Measurements from ENCODE around the gene AK9. TPM values are rescaled to one million over a fixed set of nuclear protein-coding genes. Genes with fewer than 3 reads are reported as not detected.

The AK9 gene
- total and polyA plus RNA-seq, 4 donors, result 2.7 to 12.5 (median 10.8) TPM

- H3K4me3 ChIP-seq (ENCODE audit: low read length in 2 of 2), result no peak overlapping the region
- H3K9me3 ChIP-seq (ENCODE audit: control insufficient read depth, low read length), result no peaks in the 10 kb centered on the region
- no peaks in the 10 kb centered on the region for H3K36me3 ChIP-seq (ENCODE audit: control insufficient read depth in 1 of 2, insufficient read depth in 2 of 2, low read length in 1 of 2)
- ATAC-seq (ENCODE audit: low FRiP score) (no peak), DNase-seq (no peak)
- 79 to 86% methylated on average over 6 of the region's 6 CpGs for WGBS, 2 donors
- H3K27ac ChIP-seq (ENCODE audit: low read depth in 1 of 2, low read length in 2 of 2), result no peak overlapping the region
- H3K27me3 ChIP-seq (ENCODE audit: control insufficient read depth in 1 of 2, insufficient read depth in 2 of 2, low read length in 1 of 2), result no peaks in the 10 kb centered on the region
- intact Hi-C loops (cut with DNase I), result loop anchor here (1.0 to 10.0 kb wide), 4 partner anchors 88 to 688 kb away; no protein-coding TSS in a partner anchor
- H3K4me1 ChIP-seq (ENCODE audit: control insufficient read depth in 1 of 2, insufficient read depth in 2 of 2, low read length in 2 of 2), result peaks cover 0 to 2% of the 10 kb centered on the region in 2 donors
These were observed 15.5 kb upstream of the AK9 start for GRCh38 chr6:109706513-109706912.

- Histone ChIP-seq H3K27ac (ENCODE audit: low read depth in 1 of 2, low read length in 2 of 2) (no peak overlapping the region), H3K4me1 (ENCODE audit: control insufficient read depth in 1 of 2, insufficient read depth in 2 of 2, low read length in 2 of 2) (peaks cover 0 to 2% of the 10 kb centered on the region in 2 donors), H3K36me3 (ENCODE audit: control insufficient read depth in 1 of 2, insufficient read depth in 2 of 2, low read length in 1 of 2) (no peaks in the 10 kb centered on the region), H3K4me3 (ENCODE audit: low read length in 2 of 2) (no peak overlapping the region), H3K27me3 (ENCODE audit: control insufficient read depth in 1 of 2, insufficient read depth in 2 of 2, low read length in 1 of 2) (no peaks in the 10 kb centered on the region), H3K9me3 (ENCODE audit: control insufficient read depth, low read length) (no peaks in the 10 kb centered on the region)
- ATAC-seq (ENCODE audit: low FRiP score), result peak; percentile 97
- DNase-seq, result peak; percentile 85 to 92
- WGBS, 2 donors, result 15 to 16% methylated on average over 7 of the region's 7 CpGs
- intact Hi-C loops (cut with DNase I), result loop anchor here (5.0 to 10.0 kb wide), 3 partner anchors 90 to 690 kb away; no protein-coding TSS in a partner anchor
These were observed 14.3 kb upstream of the AK9 start for GRCh38 chr6:109705258-109705657.

- DNase-seq (no peak), ATAC-seq (ENCODE audit: low FRiP score) (no peak)
- Histone ChIP-seq H3K4me1 (ENCODE audit: control insufficient read depth in 1 of 2, insufficient read depth in 2 of 2, low read length in 2 of 2) (peaks cover 0 to 2% of the 10 kb centered on the region in 2 donors), H3K27me3 (ENCODE audit: control insufficient read depth in 1 of 2, insufficient read depth in 2 of 2, low read length in 1 of 2) (no peaks in the 10 kb centered on the region), H3K9me3 (ENCODE audit: control insufficient read depth, low read length) (no peaks in the 10 kb centered on the region), H3K27ac (ENCODE audit: low read depth in 1 of 2, low read length in 2 of 2) (no peak overlapping the region), H3K4me3 (ENCODE audit: low read length in 2 of 2) (no peak overlapping the region), H3K36me3 (ENCODE audit: control insufficient read depth in 1 of 2, insufficient read depth in 2 of 2, low read length in 1 of 2) (no peaks in the 10 kb centered on the region)
- intact Hi-C loops (cut with DNase I), result loop anchor here (10.0 kb wide), 2 partner anchors 92 to 692 kb away; no protein-coding TSS in a partner anchor
- WGBS, 2 donors, result 76 to 77% methylated on average over 4 of the region's 4 CpGs
These were observed 11.8 kb upstream of the AK9 start for GRCh38 chr6:109702791-109703190.

- Histone ChIP-seq H3K27ac (ENCODE audit: low read depth in 1 of 2, low read length in 2 of 2) (no peak overlapping the region), H3K36me3 (ENCODE audit: control insufficient read depth in 1 of 2, insufficient read depth in 2 of 2, low read length in 1 of 2) (no peaks in the 10 kb centered on the region), H3K27me3 (ENCODE audit: control insufficient read depth in 1 of 2, insufficient read depth in 2 of 2, low read length in 1 of 2) (no peaks in the 10 kb centered on the region), H3K4me1 (ENCODE audit: control insufficient read depth in 1 of 2, insufficient read depth in 2 of 2, low read length in 2 of 2) (peaks cover 2% of the 10 kb centered on the region in 2 donors), H3K9me3 (ENCODE audit: control insufficient read depth, low read length) (no peaks in the 10 kb centered on the region), H3K4me3 (ENCODE audit: low read length in 2 of 2) (no peak overlapping the region)
- ATAC-seq (ENCODE audit: low FRiP score) (no peak), DNase-seq (no peak)
- intact Hi-C loops (cut with DNase I), result loop anchor here (10.0 kb wide), 2 partner anchors 93 to 693 kb away; no protein-coding TSS in a partner anchor
- WGBS, 2 donors, result 93 to 95% methylated on average over 2 of the region's 2 CpGs
These were observed 10.8 kb upstream of the AK9 start for GRCh38 chr6:109701774-109702173.

GRCh38 chr6:109701221-109701620 lies 10.2 kb upstream of the AK9 start:
- no peak overlapping the region for H3K4me3 ChIP-seq (ENCODE audit: low read length in 2 of 2)
- no peaks in the 10 kb centered on the region for H3K36me3 ChIP-seq (ENCODE audit: control insufficient read depth in 1 of 2, insufficient read depth in 2 of 2, low read length in 1 of 2)
- no peak overlapping the region for H3K27ac ChIP-seq (ENCODE audit: low read depth in 1 of 2, low read length in 2 of 2)
- ATAC-seq (ENCODE audit: low FRiP score) (no peak), DNase-seq (no peak)
- WGBS, 2 donors, result 72 to 77% methylated on average over 4 of the region's 4 CpGs
- intact Hi-C loops (cut with DNase I), result loop anchor here (10.0 kb wide), 2 partner anchors 94 to 694 kb away; no protein-coding TSS in a partner anchor
- peaks cover 2% of the 10 kb centered on the region in 2 donors for H3K4me1 ChIP-seq (ENCODE audit: control insufficient read depth in 1 of 2, insufficient read depth in 2 of 2, low read length in 2 of 2)
- no peaks in the 10 kb centered on the region for H3K9me3 ChIP-seq (ENCODE audit: control insufficient read depth, low read length)
- no peaks in the 10 kb centered on the region for H3K27me3 ChIP-seq (ENCODE audit: control insufficient read depth in 1 of 2, insufficient read depth in 2 of 2, low read length in 1 of 2)

GRCh38 chr6:109696355-109696754 lies 5.4 kb upstream of the AK9 start:
- Histone ChIP-seq H3K4me3 (ENCODE audit: low read length in 2 of 2) (no peak overlapping the region), H3K27me3 (ENCODE audit: control insufficient read depth in 1 of 2, insufficient read depth in 2 of 2, low read length in 1 of 2) (no peaks in the 10 kb centered on the region), H3K4me1 (ENCODE audit: control insufficient read depth in 1 of 2, insufficient read depth in 2 of 2, low read length in 2 of 2) (peaks cover 0 to 4% of the 10 kb centered on the region in 2 donors), H3K27ac (ENCODE audit: low read depth in 1 of 2, low read length in 2 of 2) (no peak overlapping the region), H3K36me3 (ENCODE audit: control insufficient read depth in 1 of 2, insufficient read depth in 2 of 2, low read length in 1 of 2) (no peaks in the 10 kb centered on the region), H3K9me3 (ENCODE audit: control insufficient read depth, low read length) (no peaks in the 10 kb centered on the region)
- intact Hi-C loops (cut with DNase I), result loop anchor here (10.0 kb wide), 2 partner anchors 172 to 488 kb away; partner anchors contain the start of gene CDC40 (in 1 of the 2)
- ATAC-seq (ENCODE audit: low FRiP score) (no peak), DNase-seq (no peak)
- whole genome bisulfite sequencing, 2 donors, result 97% methylated on average over 5 of the region's 5 CpGs

GRCh38 chr6:109695468-109695867 lies 4.5 kb upstream of the AK9 start:
- intact Hi-C loops (cut with DNase I), result loop anchor here (10.0 kb wide), 2 partner anchors 171 to 489 kb away; partner anchors contain the start of gene CDC40 (in 1 of the 2)
- no peak for ATAC-seq (ENCODE audit: low FRiP score)
- WGBS, 2 donors, result 45 to 47% methylated on average over 4 of the region's 4 CpGs

GRCh38 chr6:109693111-109693510 lies 2.1 kb upstream of the AK9 start:
- DNase-seq (no peak), ATAC-seq (ENCODE audit: low FRiP score) (no peak)
- Histone ChIP-seq H3K36me3 (ENCODE audit: control insufficient read depth in 1 of 2, insufficient read depth in 2 of 2, low read length in 1 of 2) (no peaks in the 10 kb centered on the region), H3K27ac (ENCODE audit: low read depth in 1 of 2, low read length in 2 of 2) (no peak overlapping the region), H3K27me3 (ENCODE audit: control insufficient read depth in 1 of 2, insufficient read depth in 2 of 2, low read length in 1 of 2) (no peaks in the 10 kb centered on the region), H3K4me3 (ENCODE audit: low read length in 2 of 2) (no peak overlapping the region), H3K9me3 (ENCODE audit: control insufficient read depth, low read length) (no peaks in the 10 kb centered on the region), H3K4me1 (ENCODE audit: control insufficient read depth in 1 of 2, insufficient read depth in 2 of 2, low read length in 2 of 2) (peaks cover 0 to 4% of the 10 kb centered on the region in 2 donors)
- intact Hi-C loops (cut with DNase I), result loop anchor here (10.0 kb wide), 2 partner anchors 168 to 492 kb away; partner anchors contain the start of gene CDC40 (in 1 of the 2)

More at GRCh38 chr6:109695468-109695867, 4.5 kb upstream of the AK9 start:
- no peaks in the 10 kb centered on the region for H3K9me3 ChIP-seq (ENCODE audit: control insufficient read depth, low read length)
- H3K36me3 ChIP-seq (ENCODE audit: control insufficient read depth in 1 of 2, insufficient read depth in 2 of 2, low read length in 1 of 2), result no peaks in the 10 kb centered on the region
- H3K27me3 ChIP-seq (ENCODE audit: control insufficient read depth in 1 of 2, insufficient read depth in 2 of 2, low read length in 1 of 2), result no peaks in the 10 kb centered on the region
- no peak overlapping the region for H3K27ac ChIP-seq (ENCODE audit: low read depth in 1 of 2, low read length in 2 of 2)
- DNase-seq, result no peak
- H3K4me1 ChIP-seq (ENCODE audit: control insufficient read depth in 1 of 2, insufficient read depth in 2 of 2, low read length in 2 of 2), result peaks cover 0 to 4% of the 10 kb centered on the region in 2 donors
- H3K4me3 ChIP-seq (ENCODE audit: low read length in 2 of 2), result no peak overlapping the region

GRCh38 chr6:109690373-109690736 lies 647 bp downstream of the AK9 start:
- Histone ChIP-seq H3K27me3 (ENCODE audit: control insufficient read depth in 1 of 2, insufficient read depth in 2 of 2, low read length in 1 of 2) (no peaks in the 10 kb centered on the region), H3K36me3 (ENCODE audit: control insufficient read depth in 1 of 2, insufficient read depth in 2 of 2, low read length in 1 of 2) (no peaks in the 10 kb centered on the region), H3K27ac (ENCODE audit: low read depth in 1 of 2, low read length in 2 of 2) (no peak overlapping the region), H3K9me3 (ENCODE audit: control insufficient read depth, low read length) (no peaks in the 10 kb centered on the region), H3K4me3 (ENCODE audit: low read length in 2 of 2) (peak overlapping the region; percentile 91 to 92), H3K4me1 (ENCODE audit: control insufficient read depth in 1 of 2, insufficient read depth in 2 of 2, low read length in 2 of 2) (no peaks in the 10 kb centered on the region)
- DNase-seq, result peak; percentile 67 to 86
- ATAC-seq (ENCODE audit: low FRiP score), result peak; percentile 64
- WGBS, 2 donors, result 1% methylated on average over 24 of the region's 24 CpGs
- intact Hi-C loops (cut with DNase I), result loop anchor here (10.0 kb wide), 2 partner anchors 166 to 494 kb away; partner anchors contain the start of gene CDC40 (in 1 of the 2)

Measured in aorta (tissue), 5 donors.